ENCODE results near the gene FAM53B.

GRCh38 chr10:124745252-124745651, 1.1 kb upstream of the FAM53B start:
- no peak for TF ChIP-seq CTCF (IDR thresholded peaks at IDR 0.05 in 4 of 5, conservative IDR thresholded peaks at IDR 0.05 in 1 of 5)
- TF ChIP-seq POLR2A (IDR thresholded peaks at IDR 0.05): no peak

All from gastrocnemius medialis (tissue), 4 donors.